HUES6 (cell line): ENCODE results near the gene DOK6.

Experiments used
- H3K27ac ChIP-seq: 2 replicates; pipeline ENCODE4 v1.7.0; 2013; ENCODE audit warnings: low read depth, mild to moderate bottlenecking, low read length, inconsistent platforms
- H3K27me3 ChIP-seq: 2 replicates; pipeline ENCODE4 v1.6.1; 2013; ENCODE audit warnings: low read length; ENCODE audit not compliant: control insufficient read depth, insufficient read depth
- H3K36me3 ChIP-seq: 2 replicates; pipeline ENCODE4 v1.6.1; 2013; ENCODE audit warnings: low read length; ENCODE audit not compliant: control insufficient read depth, insufficient read depth
- H3K4me1 ChIP-seq: 2 replicates; pipeline ENCODE4 v1.6.1; 2013; ENCODE audit warnings: low read length; ENCODE audit not compliant: control insufficient read depth, insufficient read depth
- H3K4me3 ChIP-seq: 2 replicates; pipeline ENCODE4 v1.5.1; 2013; ENCODE audit warnings: low read depth, low read length
- H3K9ac ChIP-seq: one replicate; pipeline ENCODE4 v1.6.1; 2013; ENCODE audit warnings: mild to moderate bottlenecking, low read length
- H3K9me3 ChIP-seq: 2 replicates; pipeline ENCODE4 v1.6.1; 2013; ENCODE audit warnings: low read depth, low read length; ENCODE audit not compliant: control insufficient read depth, insufficient read depth

The DOK6 gene

DNA sequence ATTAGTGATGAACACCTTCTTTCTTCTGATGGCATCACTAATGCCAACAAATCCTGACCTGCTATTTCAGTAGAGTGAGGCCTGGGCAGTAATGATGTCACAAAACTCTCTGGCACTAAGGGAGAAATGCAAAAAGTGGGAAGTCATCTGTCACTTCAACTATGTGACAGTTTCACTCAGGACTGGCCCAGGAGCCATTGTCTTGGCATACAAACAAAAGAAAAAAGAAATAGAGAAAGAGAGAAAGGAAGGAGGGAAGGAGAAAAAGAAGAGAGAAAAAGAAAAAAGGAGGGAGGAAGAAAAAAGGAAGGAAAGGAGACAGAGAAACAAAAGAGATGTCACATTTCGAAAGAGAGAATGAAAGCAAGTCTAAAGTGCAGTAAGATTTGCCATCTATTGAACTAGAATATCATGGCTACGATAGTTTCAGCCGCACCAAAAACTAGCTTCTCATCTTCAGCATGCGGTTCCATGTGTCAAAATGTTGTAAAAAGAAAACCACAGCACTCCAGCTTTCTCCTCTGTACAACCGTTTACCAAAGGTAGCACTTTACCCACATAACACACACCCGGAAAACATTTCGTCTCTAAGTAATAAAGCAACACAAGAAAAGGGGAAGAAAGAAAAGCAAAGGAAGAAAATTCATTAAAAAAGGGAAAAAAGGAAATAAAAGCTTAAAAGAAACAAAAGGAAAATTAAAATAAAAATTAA, 496.9 kb downstream of the DOK6 start:
- H3K9ac ChIP-seq = no peak overlapping the region
- no peak overlapping the region for H3K4me3 ChIP-seq
- H3K9me3 ChIP-seq = no peaks in the 10 kb centered on the region
- H3K27ac ChIP-seq = no peak overlapping the region
- H3K27me3 ChIP-seq = no peaks in the 10 kb centered on the region
- H3K36me3 ChIP-seq = no peaks in the 10 kb centered on the region
- peaks cover 5% of the 10 kb centered on the region; the same call in 1 of the 2 replicates for H3K4me1 ChIP-seq

DNA sequence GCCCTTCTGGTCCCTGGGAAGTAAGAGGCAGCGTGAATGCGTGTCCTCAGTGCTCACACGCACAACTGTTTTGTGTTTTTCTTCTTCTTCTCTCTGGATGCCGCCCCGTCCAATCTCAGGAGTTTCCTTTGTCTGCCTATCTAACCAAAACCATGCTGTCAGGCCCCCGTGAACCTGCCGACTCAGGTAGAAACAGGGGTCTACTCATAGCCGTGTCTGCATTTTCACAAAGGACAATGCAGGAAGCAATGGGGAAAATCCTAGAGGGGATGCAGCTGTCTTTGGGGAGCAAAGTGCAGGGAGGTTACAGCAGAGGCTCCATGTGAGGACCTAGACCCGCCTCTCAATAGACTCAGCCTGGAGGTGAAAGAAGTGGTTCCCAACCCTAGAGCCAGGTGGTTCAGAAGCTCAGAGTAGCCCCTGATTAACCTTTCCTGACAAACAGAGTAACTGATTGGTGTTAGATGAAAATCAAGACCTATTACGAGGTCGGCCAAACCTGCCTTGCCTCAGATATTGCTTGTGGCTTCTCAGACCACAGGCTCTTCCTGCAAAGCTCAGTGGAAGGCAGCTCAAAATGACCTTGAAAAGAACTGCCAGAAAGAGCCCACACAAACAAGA, 497.7 kb downstream of the DOK6 start:
- Histone ChIP-seq H3K9ac (no peak overlapping the region), H3K27ac (no peak overlapping the region), H3K36me3 (no peaks in the 10 kb centered on the region), H3K9me3 (no peaks in the 10 kb centered on the region), H3K4me1 (peaks cover 5% of the 10 kb centered on the region; the same call in 1 of the 2 replicates), H3K4me3 (no peak overlapping the region), H3K27me3 (no peaks in the 10 kb centered on the region)
